Mesangial cell (primary cell): ENCODE data around the gene CYP39A1. TPM values are rescaled to one million over a fixed set of nuclear protein-coding genes. Genes with fewer than 3 reads are reported as not detected.

Experiments used
- total RNA-seq: library from RNA; depleted of rRNA; stranded (reverse); fragments of >200 nt; gene quantifications from 2 replicates; pipeline ENCODE4 v1.2.3, GENCODE V29; 2015

The CYP39A1 gene
- total RNA-seq = 0.16 and 0.51 TPM in 2 replicates

DNA sequence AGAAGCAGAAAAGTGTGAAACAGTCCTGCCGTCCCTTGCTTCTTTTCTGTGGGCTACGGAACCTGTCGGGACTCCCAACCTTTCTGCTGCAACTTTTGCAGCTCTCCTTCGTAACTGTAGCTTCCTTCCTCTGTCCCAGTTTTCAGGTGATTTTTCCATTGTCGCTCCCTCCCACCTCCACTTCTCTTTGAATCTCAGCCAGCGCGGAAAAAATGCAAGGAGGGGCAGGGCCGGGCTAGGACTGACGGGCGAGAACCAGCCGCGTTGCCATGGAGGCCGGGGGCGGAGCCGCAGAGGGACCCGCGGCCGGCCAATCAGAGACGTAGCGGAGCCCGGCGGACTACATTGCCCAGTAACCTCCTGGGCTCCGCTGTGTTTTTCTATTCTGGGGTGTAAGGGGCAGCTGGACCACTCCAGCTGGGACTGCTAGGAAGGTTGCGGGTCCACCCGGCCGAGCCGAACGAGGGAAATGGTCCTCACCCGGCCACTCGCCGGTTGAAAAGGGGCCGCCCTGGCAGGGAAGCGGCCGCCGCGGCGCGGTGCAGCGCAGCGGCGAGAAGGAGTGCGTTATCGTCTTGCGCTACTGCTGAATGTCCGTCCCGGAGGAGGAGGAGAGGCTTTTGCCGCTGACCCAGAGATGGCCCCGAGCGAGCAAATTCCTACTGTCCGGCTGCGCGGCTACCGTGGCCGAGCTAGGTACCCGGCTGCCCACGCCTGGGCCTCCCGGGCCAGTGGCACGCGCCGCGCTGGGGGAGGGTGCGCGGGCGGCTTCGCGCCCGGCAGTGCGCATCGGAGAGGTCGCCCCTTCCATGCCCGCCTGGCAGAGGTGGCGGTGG lies at the start of gene CYP39A1, which contains the start of gene SLC25A27:
Gene CYP39A1 (minus strand): TSS at position 216 of the 836 bp plus-strand sequence. CDS start 236 bp downstream, outside the sequence.
Gene SLC25A27 (plus strand): TSS at position 373 of the 836 bp plus-strand sequence. CDS start 218 bp downstream, at position 591.

DNA sequence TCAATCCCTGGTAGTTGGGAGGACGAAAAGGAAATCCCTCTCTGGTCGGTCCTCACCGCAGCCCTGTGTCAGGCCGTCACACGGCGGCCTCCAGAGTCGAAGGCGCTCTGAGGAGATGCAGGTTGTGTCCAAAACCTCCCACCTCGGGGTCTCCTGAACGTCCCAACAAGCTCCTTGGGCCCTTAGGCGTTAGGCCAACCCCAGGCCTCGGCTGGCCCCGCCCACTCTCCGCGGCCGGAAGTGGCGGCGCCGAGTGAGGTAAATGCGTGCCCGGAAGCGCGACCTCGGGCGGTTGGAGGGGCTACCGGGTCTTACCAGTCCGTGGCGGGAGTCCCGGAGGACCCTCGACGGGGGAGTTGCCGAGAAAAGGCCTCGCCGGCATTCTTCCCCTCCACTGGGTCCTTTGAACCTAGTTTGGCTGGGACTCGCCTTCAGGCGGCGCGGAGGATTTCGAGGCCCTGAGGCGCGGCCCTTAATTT lies 35.0 kb upstream of the CYP39A1 start, which contains the start of gene TDRD6:
Gene TDRD6 (plus strand): TSS at position 267 of the 479 bp plus-strand sequence. CDS start 244 bp downstream, outside the sequence.

Other genes starting within 250 kb of the CYP39A1 start
- 0.65 and 0.89 TPM in 2 replicates for gene RCAN2, start 161.4 kb downstream of the CYP39A1 start, total RNA-seq
- gene SLC25A27, start 157 bp upstream of the CYP39A1 start, total RNA-seq = 1.3 and 2.5 TPM in 2 replicates
- not detected in 2 replicates for gene TDRD6, start 35.1 kb upstream of the CYP39A1 start, total RNA-seq
- not detected in 2 replicates for gene PLA2G7, start 82.6 kb upstream of the CYP39A1 start, total RNA-seq
- not detected in 2 replicates for gene ANKRD66, start 94.1 kb upstream of the CYP39A1 start, total RNA-seq
- not detected in 2 replicates for gene MEP1A, start 140.6 kb upstream of the CYP39A1 start, total RNA-seq